Right cardiac atrium (tissue), 5 donors: ENCODE measurements around the gene BTBD6. TPM values are rescaled to one million over a fixed set of nuclear protein-coding genes. Genes with fewer than 3 reads are reported as not detected.

ENCODE experiments used
- ATAC-seq, 2 donors: fragments of 200-7000 bp; cut with Tn5 transposase; one replicate each; pipeline versions ENCODE4 v1.8.0 to v1.9.1; 2020; ENCODE audit warnings: moderate library complexity in 2 of 2, mild to moderate bottlenecking in 1 of 2
- DNase-seq, 3 donors: peaks; one replicate each; pipeline ENCODE4 v3.0.0-alpha.2; 2020
- H3K27ac ChIP-seq: one replicate; pipeline ENCODE4 v1.5.1; 2013; ENCODE audit warnings: mild to moderate bottlenecking, low read length, control low read depth, moderate library complexity
- H3K27me3 ChIP-seq: one replicate; pipeline ENCODE4 v1.6.1; 2013; ENCODE audit not compliant: control insufficient read depth, insufficient read depth
- H3K4me1 ChIP-seq: one replicate; pipeline ENCODE4 v1.6.1; 2013; ENCODE audit warnings: low read length; ENCODE audit not compliant: control insufficient read depth, insufficient read depth
- H3K4me3 ChIP-seq: one replicate; pipeline ENCODE4 v1.5.1; 2013; ENCODE audit warnings: low read length, control low read depth
- H3K9me3 ChIP-seq: one replicate; pipeline ENCODE4 v1.6.1; 2013; ENCODE audit warnings: low read length; ENCODE audit not compliant: control insufficient read depth
- WGBS: extraction: QIAGEN DNeasy Blood & Tissue Kit; methylation state at CpG from one replicate; pipeline ENCODE4 v1.1.7; 2013; 5-methylcytosine and 5-hydroxymethylcytosine counted together
- intact Hi-C, 4 donors: fragments of 100-400 bp; cut with DNase I; formaldehyde crosslinking; loops; one replicate each; pipeline versions ENCODE4 v1.11.0 to v1.14.0; 2022 to 2023
- long read RNA-seq, 4 donors: library from polyadenylated mRNA; unstranded; transcript quantifications; one replicate each; pipeline ENCODE4 v2.0.0, GENCODE V29; 2020 to 2021
- polyA plus RNA-seq: library from polyadenylated mRNA; stranded (reverse); fragments of 200-250 nt; gene quantifications from one replicate; pipeline ENCODE4 v1.2.3, GENCODE V29; 2013
- total RNA-seq, 4 donors: library from RNA; stranded (reverse); fragmentation: NEBNext Ultra II Directional; extraction: Animal tissue kit (Norgen Biotek cat#: 25700); gene quantifications; one replicate each; pipeline ENCODE4 v1.2.1, GENCODE V29; 2021
- donor health status: healthy with polysubstance abuse.
- donor health status: DM: no; HTN: yes; CAD: no.
- donor health status: DM: no; HTN: no; CAD: no.
- donor health status: DM: no; HTN: yes; CAD: no; lungs with severe emphysema.
- donor health status: DM: yes; HTN: yes; CAD: no.

Gene BTBD6
- total RNA-seq (10 to 100 TPM; 28.1 to 40.5 (median 35.8) TPM), polyA plus RNA-seq (42.2 TPM)
- long read RNA-seq, donor 1, transcript BTBD6-204 (3 exons, 2,195 nt) = minor isoform, 25 of 181 reads
- long read RNA-seq, donor 1, transcript BTBD6-203 (4 exons, 2,176 nt) = major isoform, 118 of 181 reads
- long read RNA-seq, donor 1, transcript BTBD6-206 (5 exons, 1,335 nt) = minor isoform, 8 of 181 reads
- long read RNA-seq, donor 1, partial matches to known transcripts = 10 of 181 reads
- long read RNA-seq, donor 1, other reads (novel, unspliced or antisense) = 19 of 181 reads
- long read RNA-seq, donor 2, transcript BTBD6-204 (3 exons, 2,195 nt) = minor isoform, 22 of 121 reads
- long read RNA-seq, donor 2, transcript BTBD6-206 (5 exons, 1,335 nt) = minor isoform, 15 of 121 reads
- long read RNA-seq, donor 2, transcript BTBD6-203 (4 exons, 2,176 nt) = major isoform, 66 of 121 reads
- long read RNA-seq, donor 2, partial matches to known transcripts = 3 of 121 reads
- long read RNA-seq, donor 2, other reads (novel, unspliced or antisense) = 14 of 121 reads
- long read RNA-seq, donor 3, transcript BTBD6-203 (4 exons, 2,176 nt) = major isoform, 8 of 15 reads
- long read RNA-seq, donor 3, partial matches to known transcripts = 1 of 15 reads
- long read RNA-seq, donor 3, other reads (novel, unspliced or antisense) = 1 of 15 reads
- long read RNA-seq, donor 4, transcript BTBD6-206 (5 exons, 1,335 nt) = minor isoform, 8 of 108 reads
- long read RNA-seq, donor 4, transcript BTBD6-204 (3 exons, 2,195 nt) = minor isoform, 20 of 108 reads
- long read RNA-seq, donor 4, transcript BTBD6-203 (4 exons, 2,176 nt) = major isoform, 67 of 108 reads
- long read RNA-seq, donor 4, partial matches to known transcripts = 5 of 108 reads
- long read RNA-seq, donor 4, other reads (novel, unspliced or antisense) = 7 of 108 reads

DNA sequence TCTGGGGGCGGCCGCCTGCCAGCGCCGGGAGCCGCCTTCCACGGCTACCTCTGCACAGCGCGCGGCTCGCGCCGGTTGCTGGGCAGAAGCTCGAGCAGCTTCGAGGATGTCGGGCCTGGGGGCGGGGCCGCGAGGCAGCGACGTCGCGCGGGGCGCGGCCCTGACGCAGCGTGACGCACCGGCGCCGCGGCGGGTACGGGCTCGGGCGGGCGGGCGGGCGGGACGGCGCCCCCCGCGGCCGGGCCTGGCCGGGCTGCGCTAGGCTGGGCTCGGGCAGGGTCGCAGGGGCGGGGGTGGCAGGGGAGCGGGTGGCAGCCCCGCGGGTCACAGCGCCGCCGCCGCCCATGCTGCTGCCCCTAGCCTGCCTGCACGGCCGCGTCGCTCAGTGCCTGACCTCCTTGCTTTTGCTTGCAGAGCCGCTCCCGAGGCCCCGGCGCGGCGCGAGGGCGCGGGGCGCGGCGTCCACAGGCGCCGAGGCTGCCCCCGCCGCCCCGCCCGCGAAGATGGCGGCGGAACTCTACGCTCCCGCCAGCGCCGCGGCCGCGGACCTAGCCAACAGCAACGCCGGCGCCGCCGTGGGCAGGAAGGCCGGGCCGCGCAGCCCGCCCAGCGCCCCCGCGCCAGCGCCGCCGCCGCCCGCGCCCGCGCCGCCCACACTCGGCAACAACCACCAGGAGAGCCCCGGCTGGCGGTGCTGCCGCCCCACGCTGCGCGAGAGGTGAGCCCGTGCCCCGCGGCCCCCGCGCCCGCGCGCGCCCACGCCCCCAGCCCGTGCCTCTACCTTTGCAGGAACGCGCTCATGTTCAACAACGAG is at the start of gene BTBD6:
Gene BTBD6 (plus strand): TSS at position 166 of the 814 bp plus-strand sequence. CDS start 179 bp downstream, at position 345.
- H3K27ac ChIP-seq = peak within 1 kb of the TSS; percentile 88
- peak; percentile 89 to 95 (median 95) for DNase-seq
- intact Hi-C loops = no loop called here
- peak within 1 kb of the TSS; percentile 87 for H3K4me3 ChIP-seq
- WGBS = under 1% methylated on average over 129 of the region's 130 CpGs
- ATAC-seq = peak; percentile 94 to 95
- H3K27me3 ChIP-seq = no peaks in the 10 kb centered on the region
- H3K9me3 ChIP-seq = no peaks in the 10 kb centered on the region
- peaks cover 2% of the 10 kb centered on the region for H3K4me1 ChIP-seq

DNA sequence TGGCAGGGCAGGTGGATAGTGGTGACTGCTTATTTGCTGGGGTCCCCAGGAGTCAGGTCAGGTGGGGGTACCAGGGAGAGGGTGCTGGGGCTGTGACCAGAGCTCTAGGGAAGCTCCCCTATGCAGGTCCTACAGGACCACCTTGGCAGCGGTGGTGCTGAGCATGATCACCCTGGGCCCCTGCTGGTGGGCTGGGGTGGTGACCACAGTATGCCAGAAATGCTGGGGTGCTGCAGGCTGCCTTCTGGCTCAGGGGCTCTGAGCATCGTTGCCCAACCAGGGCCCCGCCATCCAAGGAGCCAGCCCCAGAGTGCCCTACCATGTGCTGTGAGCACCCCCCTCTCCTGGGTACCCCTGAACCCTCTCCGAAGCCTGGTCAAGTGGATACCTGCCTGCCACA is 49.7 kb upstream of the BTBD6 start:
- Histone ChIP-seq H3K4me1 (peaks cover 7% of the 10 kb centered on the region), H3K27ac (peak overlapping the region; percentile 58), H3K27me3 (no peaks in the 10 kb centered on the region), H3K4me3 (no peak overlapping the region), H3K9me3 (no peaks in the 10 kb centered on the region)
- 78% methylated on average over 4 of the region's 4 CpGs for WGBS
- intact Hi-C loops = no loop called here
- no peak for ATAC-seq
- no peak for DNase-seq

DNA sequence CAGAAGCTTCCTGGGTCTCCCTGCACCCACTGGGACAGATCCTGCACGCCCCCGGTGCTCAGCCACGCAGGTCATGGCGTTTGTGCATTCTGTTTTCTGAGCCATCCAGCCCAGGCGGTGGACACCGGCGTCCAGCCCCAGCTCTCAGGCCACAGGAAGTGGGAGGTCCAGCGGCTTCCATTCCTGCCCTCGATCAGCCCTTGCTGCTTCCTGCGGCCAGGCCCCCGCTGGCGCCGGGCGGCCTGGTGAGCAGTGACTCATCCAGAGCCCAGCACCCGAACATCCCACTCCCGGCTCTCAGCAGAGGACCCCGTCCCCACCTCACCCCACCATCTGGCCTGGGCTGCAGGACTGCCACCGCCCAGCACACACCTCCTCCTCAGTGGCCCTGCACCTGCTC is 49.2 kb upstream of the BTBD6 start:
- peak overlapping the region; percentile 58 for H3K27ac ChIP-seq
- ATAC-seq = peak; percentile 14 to 53
- DNase-seq = peak; percentile 70 to 82 (median 79)
- WGBS = 40% methylated on average over 18 of the region's 18 CpGs
- peaks cover 7% of the 10 kb centered on the region for H3K4me1 ChIP-seq
- H3K9me3 ChIP-seq = no peaks in the 10 kb centered on the region
- H3K4me3 ChIP-seq = no peak overlapping the region
- intact Hi-C loops = no loop called here
- no peaks in the 10 kb centered on the region for H3K27me3 ChIP-seq

DNA sequence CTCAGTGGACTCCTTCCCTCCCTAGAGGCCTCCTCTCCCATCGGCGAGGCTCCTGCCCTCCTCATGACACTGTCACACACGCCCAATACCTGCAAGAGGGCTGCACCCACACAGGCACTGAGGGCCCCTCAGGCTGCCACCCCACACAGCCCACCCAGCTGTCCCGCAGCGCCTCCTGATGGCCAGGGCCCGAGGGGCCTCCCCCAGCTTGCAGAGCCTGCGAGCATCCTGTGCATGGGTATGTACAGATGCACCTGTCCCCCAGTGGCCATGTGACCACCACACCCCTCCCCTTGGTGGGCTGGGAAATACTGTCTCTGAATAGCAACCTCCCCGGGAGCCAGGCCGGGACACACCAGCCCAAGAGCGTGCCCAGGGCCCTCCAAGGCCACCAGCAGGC is 48.3 kb upstream of the BTBD6 start:
- no peaks in the 10 kb centered on the region for H3K27me3 ChIP-seq
- no peak overlapping the region for H3K27ac ChIP-seq
- ATAC-seq = no peak
- peaks cover 12% of the 10 kb centered on the region for H3K4me1 ChIP-seq
- H3K4me3 ChIP-seq = no peak overlapping the region
- H3K9me3 ChIP-seq = no peaks in the 10 kb centered on the region
- no peak for DNase-seq
- intact Hi-C loops = loop anchor here (5.0 to 10.0 kb wide), 6 partner anchors 85 to 335 kb away; partner anchors contain the start of gene CRIP1 (in 1 of the 4)
- WGBS = 78% methylated on average over 10 of the region's 10 CpGs

DNA sequence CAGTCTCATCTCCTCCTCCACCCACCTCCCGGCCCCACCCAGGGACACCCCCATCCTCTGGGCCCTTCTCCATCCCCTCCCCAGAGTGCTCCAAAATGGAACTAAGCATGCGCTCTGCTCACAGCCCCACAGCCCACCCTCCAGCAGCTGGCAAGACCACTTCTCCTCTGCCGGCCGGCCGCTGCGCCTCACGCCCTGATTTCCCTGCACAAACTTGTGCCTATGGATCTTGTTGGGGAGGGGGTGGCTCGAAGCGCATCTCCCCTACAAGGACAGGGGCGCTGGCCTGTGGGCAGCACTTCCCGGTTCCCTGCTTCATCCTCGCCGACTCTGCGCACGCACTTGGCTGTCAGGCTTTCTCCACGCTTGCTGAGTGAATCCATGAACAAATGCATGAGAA is 47.7 kb upstream of the BTBD6 start:
- no peaks in the 10 kb centered on the region for H3K27me3 ChIP-seq
- WGBS = 77% methylated on average over 16 of the region's 16 CpGs

DNA sequence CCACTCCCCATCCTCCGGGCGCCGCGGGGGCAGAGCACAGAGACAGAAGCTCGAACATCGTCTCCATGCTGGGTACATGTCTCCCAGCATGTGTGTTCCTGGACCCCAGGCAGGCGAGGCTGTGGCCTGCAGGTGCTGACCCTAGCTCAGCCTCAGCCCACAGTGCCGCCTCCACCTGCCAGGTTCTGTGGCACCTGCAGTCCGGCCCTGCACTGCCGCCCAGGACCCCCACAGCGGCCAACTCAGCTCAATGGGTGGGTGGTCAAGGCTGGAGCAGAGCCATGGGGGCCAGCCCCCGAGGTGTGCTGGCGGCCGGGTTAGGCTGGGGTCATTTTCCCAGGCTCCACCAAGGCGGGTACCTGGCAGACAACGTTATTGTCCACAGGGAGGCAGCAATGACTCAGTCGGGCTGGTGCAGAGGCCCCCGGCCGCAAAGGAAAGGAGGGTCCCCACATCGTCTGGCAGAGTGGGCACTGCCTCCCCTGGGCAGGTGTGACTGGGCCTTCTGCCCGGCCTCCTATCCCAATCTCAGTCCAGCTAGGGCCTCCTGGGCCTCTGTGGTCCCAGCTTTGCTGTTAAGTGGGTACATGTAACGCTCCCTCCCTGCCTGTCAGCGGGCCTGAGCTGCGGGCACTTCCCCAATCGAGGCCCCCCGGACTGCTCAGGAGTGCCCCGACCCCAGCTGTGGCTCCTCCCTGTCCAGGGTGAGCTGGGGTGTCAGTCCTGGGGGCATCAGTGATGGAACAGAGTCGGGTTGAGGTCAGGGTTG is 47.0 kb upstream of the BTBD6 start:
- DNase-seq (no peak), ATAC-seq (no peak)
- Histone ChIP-seq H3K4me3 (no peak overlapping the region), H3K27ac (no peak overlapping the region), H3K27me3 (no peaks in the 10 kb centered on the region), H3K9me3 (no peaks in the 10 kb centered on the region), H3K4me1 (peaks cover 7% of the 10 kb centered on the region)
- 59% methylated on average over 28 of the region's 28 CpGs for WGBS
- intact Hi-C loops = loop anchor here (5.0 to 10.0 kb wide), 6 partner anchors 83 to 333 kb away; partner anchors contain the start of gene CRIP1 (in 1 of the 4)

More for the DNA sequence above, 47.7 kb upstream of the BTBD6 start:
- no peak overlapping the region for H3K4me3 ChIP-seq
- H3K4me1 ChIP-seq = peaks cover 12% of the 10 kb centered on the region
- H3K9me3 ChIP-seq = no peaks in the 10 kb centered on the region
- intact Hi-C loops = loop anchor here (5.0 to 10.0 kb wide), 6 partner anchors 84 to 334 kb away; partner anchors contain the start of gene CRIP1 (in 1 of the 4)
- DNase-seq (no peak), ATAC-seq (no peak)
- H3K27ac ChIP-seq = no peak overlapping the region

DNA sequence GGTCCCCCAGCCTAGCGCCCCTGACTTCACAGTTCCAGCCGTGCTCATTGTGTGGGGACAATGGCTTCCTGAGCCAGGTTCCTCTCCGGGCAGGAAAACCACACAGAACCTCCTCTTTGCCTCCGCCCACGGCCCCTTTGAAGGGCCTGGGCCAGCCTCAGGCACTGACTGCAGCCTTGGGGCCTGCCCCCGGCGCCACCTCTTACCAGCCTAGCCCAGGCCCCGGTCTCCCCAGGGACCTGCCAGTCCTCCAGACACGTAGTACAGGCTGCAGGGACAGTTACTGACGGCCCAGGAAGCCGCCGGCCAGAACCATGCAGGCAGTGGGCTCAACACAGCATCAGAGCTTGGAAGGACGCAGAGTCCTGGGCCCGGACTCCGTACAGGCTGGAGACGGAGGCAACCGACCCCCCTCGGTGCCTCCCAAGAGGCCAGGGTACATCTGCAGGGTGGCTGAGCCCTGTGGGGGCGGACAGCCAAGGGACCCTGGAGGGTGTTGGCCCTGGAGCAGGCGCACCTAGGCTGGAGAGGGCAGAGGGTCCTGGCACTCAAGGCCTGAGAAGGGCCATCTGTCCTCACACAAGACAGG is 46.3 kb upstream of the BTBD6 start:
- 44% methylated on average over 20 of the region's 20 CpGs for WGBS
- H3K27me3 ChIP-seq = no peaks in the 10 kb centered on the region
- H3K4me3 ChIP-seq = no peak overlapping the region
- peak in 1 of 3 donors; percentile 61 for DNase-seq
- peaks cover 9% of the 10 kb centered on the region for H3K4me1 ChIP-seq
- H3K27ac ChIP-seq = no peak overlapping the region
- no peak for ATAC-seq
- no peaks in the 10 kb centered on the region for H3K9me3 ChIP-seq
- intact Hi-C loops = loop anchor here (5.0 to 10.0 kb wide), 6 partner anchors 83 to 333 kb away; partner anchors contain the start of gene CRIP1 (in 1 of the 4)

DNA sequence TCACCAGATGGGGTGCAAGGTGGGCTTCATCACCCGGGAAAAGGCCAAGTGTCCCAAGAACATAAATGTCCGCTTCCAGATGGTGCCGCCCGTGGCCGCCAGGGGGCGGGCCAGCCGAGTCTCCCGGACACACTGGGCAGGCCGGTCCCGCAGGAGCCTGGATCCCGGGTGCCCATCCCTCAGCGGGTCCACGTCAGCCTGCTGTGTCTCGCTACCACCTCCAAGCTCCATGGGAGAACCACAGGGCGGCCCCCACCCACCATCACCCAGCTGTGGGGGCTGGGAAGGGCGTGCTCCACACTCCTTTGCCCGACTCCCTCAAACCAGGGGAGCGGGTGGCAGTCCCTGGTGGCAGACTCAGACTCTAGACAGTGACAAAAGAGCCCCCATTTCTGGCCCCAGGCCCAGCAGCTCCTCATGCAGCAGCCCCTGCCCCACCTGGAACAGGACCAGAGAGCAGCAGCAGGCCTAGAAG is 45.2 kb upstream of the BTBD6 start:
- Histone ChIP-seq H3K27me3 (no peaks in the 10 kb centered on the region), H3K4me3 (no peak overlapping the region), H3K9me3 (no peaks in the 10 kb centered on the region), H3K27ac (no peak overlapping the region), H3K4me1 (peaks cover 9% of the 10 kb centered on the region)
- intact Hi-C loops = loop anchor here (5.0 to 10.0 kb wide), 6 partner anchors 82 to 332 kb away; partner anchors contain the start of gene CRIP1 (in 1 of the 4)
- DNase-seq = peak; percentile 79 to 91 (median 91)
- peak; percentile 47 to 52 for ATAC-seq
- 8% methylated on average over 18 of the region's 18 CpGs for WGBS

DNA sequence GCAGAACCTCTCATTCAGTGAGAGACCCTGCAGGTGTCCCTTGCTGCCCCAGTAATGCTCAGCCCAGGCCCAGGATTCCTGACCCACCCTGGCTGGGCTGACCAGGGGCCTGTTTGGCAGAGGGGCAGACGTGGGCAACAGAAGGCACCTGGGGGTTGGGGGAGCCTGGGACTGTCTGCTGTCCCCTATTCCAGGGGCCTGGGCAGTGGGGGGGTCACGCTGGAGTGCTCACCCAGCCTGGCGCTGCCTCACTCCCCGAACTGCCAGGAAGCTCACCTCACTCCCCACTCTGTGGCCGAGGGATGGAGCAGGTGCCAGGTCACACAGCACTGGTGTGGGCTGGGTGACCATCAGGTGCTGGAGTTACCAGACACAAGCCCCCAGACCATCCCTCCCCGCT is 44.6 kb upstream of the BTBD6 start:
- DNase-seq (peak in 2 of 3 donors; percentile 48 to 58), ATAC-seq (no peak)
- Histone ChIP-seq H3K4me3 (no peak overlapping the region), H3K4me1 (peaks cover 9% of the 10 kb centered on the region), H3K9me3 (no peaks in the 10 kb centered on the region), H3K27ac (no peak overlapping the region), H3K27me3 (no peaks in the 10 kb centered on the region)
- intact Hi-C loops = loop anchor here (5.0 to 10.0 kb wide), 6 partner anchors 81 to 331 kb away; partner anchors contain the start of gene CRIP1 (in 1 of the 4)
- WGBS = 78% methylated on average over 6 of the region's 6 CpGs
